GM12801 (cell line): ENCODE measurements around the gene PKN2.

Source experiments
- CTCF ChIP-seq: IDR thresholded peaks from one replicate; pipeline ENCODE4 v1.5.1; 2011; ENCODE audit warnings: control low read depth; ENCODE audit not compliant: insufficient read length; ENCODE audit errors: extremely low read depth

Gene PKN2

GRCh38 chr1:88779880-88780279 lies 95.8 kb downstream of the PKN2 start:
- no peak for TF ChIP-seq CTCF

- no peak for TF ChIP-seq CTCF
These were observed 96.4 kb downstream of the PKN2 start for GRCh38 chr1:88780485-88780884.

- no peak for TF ChIP-seq CTCF
These were observed 99.1 kb downstream of the PKN2 start for GRCh38 chr1:88783145-88783544.

- no peak for TF ChIP-seq CTCF
These were observed 100.5 kb downstream of the PKN2 start for GRCh38 chr1:88784551-88784950.

- no peak for TF ChIP-seq CTCF
These were observed 103.2 kb downstream of the PKN2 start for GRCh38 chr1:88787023-88787903.

GRCh38 chr1:88791192-88791591 lies 107.1 kb downstream of the PKN2 start:
- TF ChIP-seq CTCF, result no peak

GRCh38 chr1:88799491-88799890 lies 115.4 kb downstream of the PKN2 start:
- no peak for TF ChIP-seq CTCF
